Ascending aorta (tissue), 2 donors: ENCODE data around the gene ATPAF2. TPM values are rescaled to one million over a fixed set of nuclear protein-coding genes. Genes with fewer than 3 reads are reported as not detected.

ENCODE experiments used
- DNase-seq, 2 donors: peaks; one replicate each; pipeline ENCODE4 v3.0.0-alpha.2; 2019; ENCODE audit warnings: low spot score in 2 of 2
- H3K27ac ChIP-seq, 2 donors: fragments of 200-600 bp; sonication (generic); one replicate each; pipeline ENCODE4 v1.5.1; 2016 to 2017; ENCODE audit warnings: mild to moderate bottlenecking in 1 of 2
- H3K27me3 ChIP-seq: fragments of 200-600 bp; sonication (generic); one replicate; pipeline ENCODE4 v1.5.1; 2017
- H3K36me3 ChIP-seq, 2 donors: fragments of 200-600 bp; sonication (generic); one replicate each; pipeline ENCODE4 v1.5.1; 2016
- H3K4me1 ChIP-seq, 2 donors: fragments of 200-600 bp; sonication (generic); one replicate each; pipeline ENCODE4 v1.5.1; 2016 to 2017; ENCODE audit warnings: mild to moderate bottlenecking in 1 of 2
- H3K4me3 ChIP-seq, 2 donors: fragments of 200-600 bp; sonication (generic); one replicate each; pipeline ENCODE4 v1.5.1; 2016 to 2017; ENCODE audit warnings: mild to moderate bottlenecking in 1 of 2
- H3K9me3 ChIP-seq, 2 donors: fragments of 200-600 bp; sonication (generic); one replicate each; pipeline ENCODE4 v1.5.1; 2016
- intact Hi-C: fragments of 100-400 bp; cut with DNase I; formaldehyde crosslinking; loops from one replicate; pipeline ENCODE4 v1.15.1; 2023
- total RNA-seq: library from RNA; depleted of rRNA; stranded (reverse); fragments of >200 nt; gene quantifications from one replicate; pipeline ENCODE4 v1.1.0, GENCODE V29; 2016
- TF ChIP-seq, protein P1 (sequence below), 3 experiments: fragments of 200-600 bp in 2 of 3; fragments of 450-650 bp in 1 of 3; sonication (generic) in 2 of 3; IDR thresholded peaks; one replicate each; pipeline ENCODE4 v1.5.1; 2016 to 2019; ENCODE audit warnings: antibody characterized with exemption in 3 of 3, mild to moderate bottlenecking in 1 of 3, moderate library complexity in 1 of 3

Gene ATPAF2
- total RNA-seq, 1 donor from 2014 or later = 2.6 TPM

- Histone ChIP-seq H3K4me1 (no peaks in the 10 kb centered on the region), H3K4me3 (no peak overlapping the region), H3K36me3 (peaks cover 0 to 11% of the 10 kb centered on the region in 2 donors), H3K27ac (no peak overlapping the region), H3K27me3 (no peaks in the 10 kb centered on the region), H3K9me3 (no peaks in the 10 kb centered on the region)
- intact Hi-C loops = no loop called here
- TF ChIP-seq, protein P1, sequence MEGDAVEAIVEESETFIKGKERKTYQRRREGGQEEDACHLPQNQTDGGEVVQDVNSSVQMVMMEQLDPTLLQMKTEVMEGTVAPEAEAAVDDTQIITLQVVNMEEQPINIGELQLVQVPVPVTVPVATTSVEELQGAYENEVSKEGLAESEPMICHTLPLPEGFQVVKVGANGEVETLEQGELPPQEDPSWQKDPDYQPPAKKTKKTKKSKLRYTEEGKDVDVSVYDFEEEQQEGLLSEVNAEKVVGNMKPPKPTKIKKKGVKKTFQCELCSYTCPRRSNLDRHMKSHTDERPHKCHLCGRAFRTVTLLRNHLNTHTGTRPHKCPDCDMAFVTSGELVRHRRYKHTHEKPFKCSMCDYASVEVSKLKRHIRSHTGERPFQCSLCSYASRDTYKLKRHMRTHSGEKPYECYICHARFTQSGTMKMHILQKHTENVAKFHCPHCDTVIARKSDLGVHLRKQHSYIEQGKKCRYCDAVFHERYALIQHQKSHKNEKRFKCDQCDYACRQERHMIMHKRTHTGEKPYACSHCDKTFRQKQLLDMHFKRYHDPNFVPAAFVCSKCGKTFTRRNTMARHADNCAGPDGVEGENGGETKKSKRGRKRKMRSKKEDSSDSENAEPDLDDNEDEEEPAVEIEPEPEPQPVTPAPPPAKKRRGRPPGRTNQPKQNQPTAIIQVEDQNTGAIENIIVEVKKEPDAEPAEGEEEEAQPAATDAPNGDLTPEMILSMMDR (IDR thresholded peaks at IDR 0.05) = no peak
- no peak for DNase-seq
Observed at GRCh38 chr17:18004884-18005305, 34.1 kb downstream of the ATPAF2 start.

DNA sequence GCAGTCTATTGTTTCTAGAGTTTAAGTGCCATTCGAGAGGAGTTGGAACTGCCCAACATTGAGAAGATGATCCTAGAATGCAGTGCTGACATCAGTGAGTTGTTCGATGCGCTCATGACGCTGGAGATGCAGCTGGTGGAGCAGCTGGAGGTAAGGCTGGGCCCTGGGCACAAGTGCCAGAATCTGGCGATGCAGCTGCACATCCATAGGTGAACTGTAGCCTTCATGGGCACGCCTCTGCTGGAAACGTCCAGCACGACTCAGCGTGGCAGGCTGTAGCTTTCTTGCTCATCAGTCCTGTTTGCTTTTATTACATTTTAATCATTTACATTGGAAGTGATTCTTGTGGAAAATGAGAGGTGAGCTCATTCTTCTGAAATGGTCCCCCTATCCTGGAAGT lies 34.6 kb downstream of the ATPAF2 start:
- Histone ChIP-seq H3K27me3 (no peaks in the 10 kb centered on the region), H3K36me3 (peaks cover 0 to 11% of the 10 kb centered on the region in 2 donors), H3K4me1 (no peaks in the 10 kb centered on the region), H3K4me3 (no peak overlapping the region), H3K27ac (no peak overlapping the region), H3K9me3 (no peaks in the 10 kb centered on the region)
- TF ChIP-seq, protein P1 (IDR thresholded peaks at IDR 0.05) = no peak
- no peak for DNase-seq
- intact Hi-C loops = no loop called here

- intact Hi-C loops = no loop called here
- peaks cover 0 to 5% of the 10 kb centered on the region in 2 donors for H3K36me3 ChIP-seq
Observed at GRCh38 chr17:18002171-18002570, 36.8 kb downstream of the ATPAF2 start.

GRCh38 chr17:18000030-18000408 lies 38.9 kb downstream of the ATPAF2 start:
- DNase-seq = no peak
- Histone ChIP-seq H3K27me3 (no peaks in the 10 kb centered on the region), H3K4me1 (no peaks in the 10 kb centered on the region), H3K9me3 (no peaks in the 10 kb centered on the region), H3K36me3 (no peaks in the 10 kb centered on the region), H3K27ac (no peak overlapping the region), H3K4me3 (no peak overlapping the region)
- intact Hi-C loops = no loop called here
- TF ChIP-seq, protein P1 (IDR thresholded peaks at IDR 0.05) = no peak

More at GRCh38 chr17:18002171-18002570, 36.8 kb downstream of the ATPAF2 start:
- no peaks in the 10 kb centered on the region for H3K9me3 ChIP-seq
- no peak overlapping the region for H3K4me3 ChIP-seq
- H3K27me3 ChIP-seq = no peaks in the 10 kb centered on the region
- TF ChIP-seq, protein P1 (IDR thresholded peaks at IDR 0.05) = no peak
- H3K27ac ChIP-seq = no peak overlapping the region
- no peak for DNase-seq
- H3K4me1 ChIP-seq = no peaks in the 10 kb centered on the region

GRCh38 chr17:17999364-18000029 lies 39.5 kb downstream of the ATPAF2 start:
- Histone ChIP-seq H3K36me3 (no peaks in the 10 kb centered on the region), H3K27ac (no peak overlapping the region), H3K27me3 (no peaks in the 10 kb centered on the region), H3K4me1 (no peaks in the 10 kb centered on the region), H3K9me3 (no peaks in the 10 kb centered on the region), H3K4me3 (no peak overlapping the region)
- intact Hi-C loops = no loop called here
- TF ChIP-seq, protein P1 (IDR thresholded peaks at IDR 0.05) = no peak
- DNase-seq = no peak
